Nephron (organoid): ENCODE data around the gene GPR157.
"Not testable (repeated sequence)": the region's sequence is repeated elsewhere in the genome, so short reads cannot be mapped to it uniquely, and the experiment has no call there.

Experiments
- H3K27ac Mint-ChIP-seq, 3 experiments: 2 replicates each; pipeline ENCODE4 v1.8.0; 2020; ENCODE audit warnings: mixed read lengths in 3 of 3, mild to moderate bottlenecking in 2 of 3, moderate library complexity in 1 of 3
- H3K27me3 Mint-ChIP-seq: 2 replicates; pipeline ENCODE4 v1.8.0; 2021; ENCODE audit warnings: low read depth, mild to moderate bottlenecking, moderate library complexity, mixed read lengths
- H3K36me3 Mint-ChIP-seq: 2 replicates; pipeline ENCODE4 v1.8.0; 2020; ENCODE audit warnings: low read depth, mixed read lengths
- H3K4me1 Mint-ChIP-seq: 2 replicates; pipeline ENCODE4 v1.8.0; 2020; ENCODE audit warnings: mixed read lengths
- H3K4me3 Mint-ChIP-seq, 3 experiments: 2 replicates each; pipeline ENCODE4 v1.8.0; 2020; ENCODE audit warnings: mild to moderate bottlenecking in 3 of 3, mixed read lengths in 3 of 3, moderate library complexity in 2 of 3
- H3K9me3 Mint-ChIP-seq: 2 replicates; pipeline ENCODE4 v1.8.0; 2020; ENCODE audit warnings: mixed read lengths
- TF ChIP-seq, protein P1 (sequence below), 3 experiments: fragments of 200-600 bp; sonication (generic); IDR thresholded peaks; one replicate each; pipeline ENCODE4 v1.5.0; 2021; ENCODE audit warnings: antibody characterized with exemption in 3 of 3; ENCODE audit not compliant: unreplicated experiment in 3 of 3

GPR157 gene

DNA sequence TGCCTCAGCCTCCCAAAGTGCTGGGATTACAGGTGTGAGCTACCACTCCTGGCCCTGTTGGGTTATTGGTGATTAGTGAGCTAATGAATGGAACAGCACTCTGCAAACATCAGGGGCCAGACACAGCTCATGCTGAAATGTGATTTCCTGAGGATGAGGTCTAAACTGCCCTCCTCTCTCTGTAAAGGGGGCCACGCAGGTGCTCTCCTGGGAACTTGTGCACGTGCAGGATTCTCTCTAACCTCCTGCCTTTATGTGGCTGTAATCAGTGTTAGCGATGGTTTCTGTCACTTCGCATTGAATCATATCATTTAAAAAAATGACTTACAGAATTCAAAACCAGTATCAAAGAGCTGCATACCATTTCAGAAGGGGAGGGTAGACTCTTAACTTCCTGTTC is 3.6 kb downstream of the GPR157 start:
- Mint-ChIP-seq H3K27ac (no peak overlapping the region), H3K27me3 (peaks cover 22% of the 10 kb centered on the region), H3K36me3 (no peaks in the 10 kb centered on the region), H3K4me3 (no peak overlapping the region), H3K4me1 (peaks cover 8% of the 10 kb centered on the region), H3K9me3 (peaks cover 7% of the 10 kb centered on the region)
- TF ChIP-seq, protein P1, sequence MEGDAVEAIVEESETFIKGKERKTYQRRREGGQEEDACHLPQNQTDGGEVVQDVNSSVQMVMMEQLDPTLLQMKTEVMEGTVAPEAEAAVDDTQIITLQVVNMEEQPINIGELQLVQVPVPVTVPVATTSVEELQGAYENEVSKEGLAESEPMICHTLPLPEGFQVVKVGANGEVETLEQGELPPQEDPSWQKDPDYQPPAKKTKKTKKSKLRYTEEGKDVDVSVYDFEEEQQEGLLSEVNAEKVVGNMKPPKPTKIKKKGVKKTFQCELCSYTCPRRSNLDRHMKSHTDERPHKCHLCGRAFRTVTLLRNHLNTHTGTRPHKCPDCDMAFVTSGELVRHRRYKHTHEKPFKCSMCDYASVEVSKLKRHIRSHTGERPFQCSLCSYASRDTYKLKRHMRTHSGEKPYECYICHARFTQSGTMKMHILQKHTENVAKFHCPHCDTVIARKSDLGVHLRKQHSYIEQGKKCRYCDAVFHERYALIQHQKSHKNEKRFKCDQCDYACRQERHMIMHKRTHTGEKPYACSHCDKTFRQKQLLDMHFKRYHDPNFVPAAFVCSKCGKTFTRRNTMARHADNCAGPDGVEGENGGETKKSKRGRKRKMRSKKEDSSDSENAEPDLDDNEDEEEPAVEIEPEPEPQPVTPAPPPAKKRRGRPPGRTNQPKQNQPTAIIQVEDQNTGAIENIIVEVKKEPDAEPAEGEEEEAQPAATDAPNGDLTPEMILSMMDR (IDR thresholded peaks at IDR 0.05; ENCODE audit: unreplicated experiment in 3 of 3) = no peak

DNA sequence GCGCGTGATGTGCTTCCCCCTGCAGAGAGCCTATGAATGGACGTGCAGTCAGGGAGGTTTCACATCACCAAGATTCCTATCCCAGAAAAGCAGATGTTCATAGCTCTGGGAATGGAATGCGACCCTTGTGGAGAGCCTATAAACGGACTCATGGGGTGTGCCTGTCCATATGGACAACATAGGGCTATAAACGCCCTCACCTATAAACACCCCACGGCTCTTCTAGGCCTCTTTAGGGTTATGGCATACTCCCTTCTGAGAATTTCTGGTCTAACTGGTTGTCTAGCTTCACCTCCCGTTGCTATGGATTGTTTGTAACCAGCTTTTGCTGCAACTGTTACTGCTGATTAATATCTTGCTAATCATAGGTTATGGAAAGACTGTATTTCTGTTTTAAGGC is 4.5 kb downstream of the GPR157 start:
- H3K9me3 Mint-ChIP-seq, H3K27ac Mint-ChIP-seq, H3K4me3 Mint-ChIP-seq, H3K36me3 Mint-ChIP-seq, H3K4me1 Mint-ChIP-seq: not testable (repeated sequence)
- H3K27me3 Mint-ChIP-seq = peaks cover 22% of the 10 kb centered on the region

DNA sequence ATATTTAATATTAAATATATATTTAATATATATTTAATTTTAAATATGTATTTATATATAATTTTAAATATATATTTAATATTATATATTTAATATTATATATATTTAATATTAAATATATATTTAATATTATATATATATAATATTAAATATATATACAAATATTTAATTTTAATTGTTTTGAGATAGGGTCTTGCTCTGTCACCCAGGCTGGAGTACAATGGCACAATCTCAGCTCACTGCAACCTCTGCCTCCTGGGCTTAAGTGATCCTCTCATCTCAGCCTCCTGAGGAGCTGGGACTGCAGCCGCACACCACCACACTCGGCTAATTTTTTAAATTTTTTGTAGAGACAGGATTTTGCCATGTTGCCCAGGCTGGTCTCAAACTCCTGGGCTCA is 5.2 kb downstream of the GPR157 start:
- H3K4me1 Mint-ChIP-seq, H3K4me3 Mint-ChIP-seq, H3K9me3 Mint-ChIP-seq, H3K36me3 Mint-ChIP-seq, H3K27ac Mint-ChIP-seq: not testable (repeated sequence)
- H3K27me3 Mint-ChIP-seq = peaks cover 21% of the 10 kb centered on the region

DNA sequence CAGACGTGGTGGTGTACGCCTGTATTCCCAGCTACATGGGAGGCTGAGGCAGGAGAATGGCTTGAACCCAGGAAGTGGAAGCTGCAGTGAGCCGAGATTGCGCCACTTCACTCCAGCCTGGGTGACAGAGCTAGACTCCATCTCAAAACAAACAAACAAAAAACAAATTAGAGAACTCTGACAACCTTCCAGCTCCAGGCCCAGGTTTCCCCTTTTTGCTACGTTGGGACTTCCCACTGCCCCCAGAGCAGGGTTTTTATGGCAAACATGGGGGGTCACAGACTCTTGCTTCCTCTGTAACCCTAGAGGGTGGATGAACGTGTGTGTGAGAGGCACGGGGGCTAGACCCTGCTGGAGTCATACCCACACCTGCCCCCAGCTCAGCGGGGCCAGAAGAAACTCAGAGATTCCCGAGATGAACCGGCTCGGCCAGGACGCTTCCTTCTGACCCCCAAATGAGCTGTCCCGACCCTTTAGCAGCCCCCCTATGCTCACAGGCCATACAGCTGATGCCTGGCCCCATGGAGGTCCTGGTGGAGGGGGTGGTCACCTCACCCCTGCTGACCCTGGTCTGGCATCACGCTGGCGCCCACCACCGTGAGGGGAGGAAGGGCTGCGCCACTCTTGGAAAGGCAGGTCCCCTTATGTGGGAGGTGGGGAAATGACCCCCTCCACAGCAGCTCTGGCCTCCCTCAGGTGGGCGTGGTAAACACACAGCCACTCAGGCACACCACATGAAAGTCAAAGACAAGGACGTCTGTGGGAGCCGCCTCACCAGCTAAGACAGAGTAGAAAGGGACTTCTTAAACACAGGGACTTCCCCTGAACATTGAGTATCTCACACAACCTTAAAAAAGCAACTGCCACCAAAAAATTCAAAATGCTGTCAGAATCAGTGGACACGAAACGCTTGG is 7.1 kb downstream of the GPR157 start:
- peaks cover 5% of the 10 kb centered on the region for H3K9me3 Mint-ChIP-seq
- H3K27me3 Mint-ChIP-seq = peaks cover 4% of the 10 kb centered on the region
- TF ChIP-seq, protein P1 (IDR thresholded peaks at IDR 0.05; ENCODE audit: unreplicated experiment in 3 of 3) = no peak
- H3K4me1 Mint-ChIP-seq = no peaks in the 10 kb centered on the region
- no peak overlapping the region for H3K4me3 Mint-ChIP-seq
- no peak overlapping the region for H3K27ac Mint-ChIP-seq
- no peaks in the 10 kb centered on the region for H3K36me3 Mint-ChIP-seq

DNA sequence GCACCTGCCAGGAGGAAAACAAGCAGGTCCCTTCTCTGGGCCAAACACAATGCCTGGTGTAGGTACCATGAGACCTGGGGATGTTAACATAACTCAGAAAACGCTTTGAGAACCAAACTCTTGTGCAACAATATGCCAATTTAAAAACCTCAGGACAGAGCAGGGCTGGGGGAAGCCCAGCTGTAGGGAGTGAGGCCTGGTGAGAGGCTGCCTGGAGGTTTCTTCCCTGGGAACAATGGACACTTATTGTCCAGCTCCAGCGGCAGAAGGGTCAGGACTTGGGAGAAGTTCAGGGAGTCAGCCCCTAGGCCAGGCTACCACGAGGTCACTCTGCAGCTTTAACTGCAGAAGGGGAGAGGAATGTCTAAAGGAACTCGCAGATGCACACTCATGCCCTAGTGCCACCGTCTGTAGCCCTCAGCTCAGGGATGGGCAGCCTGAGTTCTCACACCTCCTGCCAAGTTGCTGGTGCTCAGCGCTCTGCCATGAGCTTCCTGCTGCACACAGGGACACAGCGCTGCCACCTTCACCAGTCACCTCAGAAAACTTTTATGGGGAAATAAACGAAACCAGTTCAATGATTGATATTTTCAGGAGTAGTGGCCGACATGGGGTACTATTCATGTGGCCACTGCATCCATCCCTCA is 8.5 kb downstream of the GPR157 start:
- no peaks in the 10 kb centered on the region for H3K36me3 Mint-ChIP-seq
- H3K4me3 Mint-ChIP-seq = no peak overlapping the region
- no peaks in the 10 kb centered on the region for H3K4me1 Mint-ChIP-seq
- no peak overlapping the region for H3K27ac Mint-ChIP-seq
- TF ChIP-seq, protein P1 (IDR thresholded peaks at IDR 0.05; ENCODE audit: unreplicated experiment in 3 of 3) = no peak
- peaks cover 4% of the 10 kb centered on the region for H3K27me3 Mint-ChIP-seq
- H3K9me3 Mint-ChIP-seq = peaks cover 5% of the 10 kb centered on the region

DNA sequence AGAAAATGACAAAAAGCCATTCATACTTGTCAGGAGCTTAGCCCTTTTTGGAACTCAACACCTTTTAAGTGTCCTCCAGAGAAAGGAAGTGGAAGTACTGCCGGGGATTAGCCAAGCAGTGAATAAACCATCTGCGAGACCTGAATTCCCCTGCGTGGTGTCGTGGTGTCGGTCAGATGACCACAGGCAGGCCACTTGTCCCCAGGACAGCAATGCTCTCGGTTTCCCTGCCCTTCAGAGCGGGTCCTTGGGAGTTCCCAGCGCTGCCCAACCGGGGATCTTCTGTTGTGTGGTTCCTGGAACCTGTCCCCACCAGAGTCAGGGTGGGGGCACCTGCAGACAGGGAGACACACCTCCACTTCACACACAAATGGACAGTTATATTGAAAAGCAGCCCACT is 9.2 kb downstream of the GPR157 start:
- no peak overlapping the region for H3K4me3 Mint-ChIP-seq
- H3K36me3 Mint-ChIP-seq = no peaks in the 10 kb centered on the region
- TF ChIP-seq, protein P1 (IDR thresholded peaks at IDR 0.05; ENCODE audit: unreplicated experiment in 3 of 3) = no peak
- no peaks in the 10 kb centered on the region for H3K4me1 Mint-ChIP-seq
- H3K27me3 Mint-ChIP-seq = peaks cover 2% of the 10 kb centered on the region
- H3K27ac Mint-ChIP-seq = no peak overlapping the region
- peaks cover 3% of the 10 kb centered on the region for H3K9me3 Mint-ChIP-seq

DNA sequence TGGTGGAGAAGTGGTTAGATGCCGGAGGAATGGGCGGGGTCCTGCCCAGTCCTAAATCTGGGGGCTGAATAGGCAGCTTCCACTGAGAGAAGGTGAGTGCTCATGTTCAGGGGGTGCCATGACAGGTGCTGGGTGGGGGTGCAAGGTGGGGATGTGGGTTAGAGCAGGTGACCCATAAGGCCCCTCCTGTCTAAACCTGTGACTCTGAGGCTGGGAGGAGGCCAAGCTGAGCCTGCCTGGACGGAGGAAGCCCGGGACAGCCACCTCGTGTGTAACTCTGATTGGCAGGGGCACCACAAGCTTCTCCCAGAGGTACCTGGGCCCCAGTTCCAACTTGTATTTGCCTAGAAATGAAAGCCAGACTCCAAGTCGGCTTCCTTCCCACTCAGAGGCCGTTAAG is 10.7 kb downstream of the GPR157 start:
- no peak overlapping the region for H3K4me3 Mint-ChIP-seq
- H3K27me3 Mint-ChIP-seq = peaks cover 3% of the 10 kb centered on the region
- H3K27ac Mint-ChIP-seq = no peak overlapping the region
- TF ChIP-seq, protein P1 (IDR thresholded peaks at IDR 0.05; ENCODE audit: unreplicated experiment in 3 of 3) = no peak
- H3K36me3 Mint-ChIP-seq = no peaks in the 10 kb centered on the region
- no peaks in the 10 kb centered on the region for H3K4me1 Mint-ChIP-seq
- H3K9me3 Mint-ChIP-seq = no peaks in the 10 kb centered on the region
